Neural cell (in vitro differentiated cells): ENCODE measurements around the gene UBE2QL1.

ENCODE experiments used
- POLR2AphosphoS5 ChIP-seq: IDR thresholded peaks from 2 replicates; pipeline ENCODE4 v1.6.1; 2012
- TAF1 ChIP-seq: IDR thresholded peaks from 2 replicates; pipeline ENCODE4 v1.6.1; 2012; ENCODE audit warnings: low read depth
- TF ChIP-seq, protein P1 (sequence below): fragments of 450-650 bp; IDR thresholded peaks from 2 replicates; pipeline ENCODE4 v1.5.1; 2014; ENCODE audit warnings: antibody characterized with exemption, mild to moderate bottlenecking, moderate library complexity; ENCODE audit not compliant: poor library complexity, severe bottlenecking

DNA sequence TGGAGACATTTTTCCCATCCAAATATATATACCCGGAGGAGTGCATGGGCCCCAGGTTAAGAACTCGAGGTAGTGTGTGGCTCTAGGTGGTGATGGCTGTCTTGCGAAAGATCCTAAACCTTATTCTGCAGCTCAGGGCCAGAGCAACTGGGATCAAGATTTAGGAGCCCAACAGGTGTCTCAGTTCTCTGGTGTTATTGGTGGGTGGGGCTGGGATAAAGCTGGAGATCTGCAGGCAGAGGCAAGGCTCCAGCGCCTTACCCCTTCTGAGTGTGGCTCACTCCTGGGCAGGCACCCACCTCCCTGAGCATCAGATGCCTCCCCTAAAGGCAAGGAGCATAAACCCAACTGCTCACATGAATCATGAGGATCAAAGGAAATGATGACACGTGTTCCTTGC, 11.2 kb downstream of the UBE2QL1 start:
- TF ChIP-seq, protein P1, sequence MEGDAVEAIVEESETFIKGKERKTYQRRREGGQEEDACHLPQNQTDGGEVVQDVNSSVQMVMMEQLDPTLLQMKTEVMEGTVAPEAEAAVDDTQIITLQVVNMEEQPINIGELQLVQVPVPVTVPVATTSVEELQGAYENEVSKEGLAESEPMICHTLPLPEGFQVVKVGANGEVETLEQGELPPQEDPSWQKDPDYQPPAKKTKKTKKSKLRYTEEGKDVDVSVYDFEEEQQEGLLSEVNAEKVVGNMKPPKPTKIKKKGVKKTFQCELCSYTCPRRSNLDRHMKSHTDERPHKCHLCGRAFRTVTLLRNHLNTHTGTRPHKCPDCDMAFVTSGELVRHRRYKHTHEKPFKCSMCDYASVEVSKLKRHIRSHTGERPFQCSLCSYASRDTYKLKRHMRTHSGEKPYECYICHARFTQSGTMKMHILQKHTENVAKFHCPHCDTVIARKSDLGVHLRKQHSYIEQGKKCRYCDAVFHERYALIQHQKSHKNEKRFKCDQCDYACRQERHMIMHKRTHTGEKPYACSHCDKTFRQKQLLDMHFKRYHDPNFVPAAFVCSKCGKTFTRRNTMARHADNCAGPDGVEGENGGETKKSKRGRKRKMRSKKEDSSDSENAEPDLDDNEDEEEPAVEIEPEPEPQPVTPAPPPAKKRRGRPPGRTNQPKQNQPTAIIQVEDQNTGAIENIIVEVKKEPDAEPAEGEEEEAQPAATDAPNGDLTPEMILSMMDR: no peak
- TF ChIP-seq POLR2AphosphoS5 (no peak), TAF1 (no peak)
